Stimulated activated CD4-positive, alpha-beta T cell treated with anti-CD3 and anti-CD28 coated beads, Interleukin-4, amount 100 ng/mL, for 1 hour (primary cell): Measurements from ENCODE around the gene OLFML2B.

ENCODE experiments used
- DNase-seq: peaks from one replicate; pipeline ENCODE4 v3.0.0-alpha.2; 2020

OLFML2B gene

DNA sequence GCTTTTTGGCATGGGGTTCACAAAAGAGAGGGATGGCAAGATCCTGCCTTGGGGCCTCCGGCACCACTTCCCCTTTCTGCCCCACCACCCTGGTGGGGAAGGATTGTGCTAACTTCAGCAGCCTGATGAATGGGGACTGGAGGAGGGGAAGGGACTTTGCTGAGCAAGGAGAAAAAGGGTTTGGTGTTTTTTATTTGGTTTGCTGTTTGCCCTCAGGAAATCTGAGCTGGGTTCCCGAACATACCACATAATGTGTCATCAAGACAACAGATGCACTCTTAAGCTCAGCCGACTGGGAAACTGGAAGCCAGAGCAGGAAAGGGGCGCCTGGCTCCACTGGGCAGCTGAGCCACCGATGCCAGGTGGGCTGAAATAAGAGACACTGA lies 19.8 kb downstream of the OLFML2B start:
- no peak for DNase-seq

DNA sequence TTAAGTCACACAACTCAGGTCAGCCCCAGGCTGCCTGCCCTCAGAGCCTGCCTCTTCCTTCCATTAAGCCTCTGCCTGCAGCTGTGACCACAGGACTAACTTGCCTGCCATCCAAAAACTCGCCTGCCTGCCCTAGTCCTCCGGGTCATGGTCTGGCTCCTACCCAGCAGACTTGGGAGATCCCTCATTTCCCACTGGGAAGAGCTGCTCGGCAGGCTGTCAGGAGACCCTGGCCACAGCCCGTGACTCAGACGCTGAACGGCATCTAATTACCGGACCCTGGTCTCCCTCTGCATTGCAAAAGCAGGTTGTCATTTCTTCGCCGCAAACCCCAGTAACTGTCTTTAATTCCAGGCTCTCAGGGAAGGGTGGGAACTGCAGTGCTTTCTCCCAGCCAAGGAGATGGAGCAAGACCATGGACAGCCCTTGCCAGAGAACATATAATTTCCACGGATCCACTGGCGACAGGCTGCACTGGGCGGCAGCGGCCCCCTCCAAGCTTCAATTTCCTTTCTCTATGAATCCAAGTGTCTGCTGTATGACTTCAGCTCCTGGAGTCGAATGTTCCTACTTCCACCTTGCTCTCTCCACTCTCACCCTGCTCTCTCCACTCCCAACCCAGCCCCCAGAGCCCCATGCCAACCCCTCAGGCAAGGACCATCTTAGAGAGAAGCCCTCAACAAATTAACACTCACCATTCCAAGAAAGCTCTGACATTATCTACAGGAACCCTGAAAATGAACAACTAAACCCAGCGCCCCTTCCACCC lies 20.4 kb downstream of the OLFML2B start:
- no peak for DNase-seq

- no peak for DNase-seq
Observed at GRCh38 chr1:162000053-162000420, 23.6 kb downstream of the OLFML2B start.

GRCh38 chr1:161999301-162000052 lies 24.2 kb downstream of the OLFML2B start:
- DNase-seq, result no peak

DNA sequence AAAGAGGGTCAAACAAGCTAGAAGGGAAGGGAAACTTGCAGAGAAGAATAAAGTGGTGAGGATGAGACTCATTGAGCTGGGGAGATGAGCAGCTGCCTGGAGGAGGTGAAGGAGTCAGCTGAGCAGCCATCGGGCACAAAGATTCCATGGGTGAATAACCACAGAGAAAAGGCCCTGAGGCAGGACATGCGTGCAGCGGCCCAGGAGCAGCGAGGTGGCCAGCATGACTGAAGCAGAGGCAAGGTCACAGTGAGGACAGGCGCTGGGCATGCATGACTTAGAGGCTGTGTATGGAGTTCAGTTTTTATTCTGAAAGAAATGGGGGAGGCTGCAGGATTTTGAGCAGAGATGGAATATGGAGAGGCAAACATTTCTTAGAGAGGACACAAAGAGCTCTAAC lies 24.9 kb downstream of the OLFML2B start:
- no peak for DNase-seq

DNA sequence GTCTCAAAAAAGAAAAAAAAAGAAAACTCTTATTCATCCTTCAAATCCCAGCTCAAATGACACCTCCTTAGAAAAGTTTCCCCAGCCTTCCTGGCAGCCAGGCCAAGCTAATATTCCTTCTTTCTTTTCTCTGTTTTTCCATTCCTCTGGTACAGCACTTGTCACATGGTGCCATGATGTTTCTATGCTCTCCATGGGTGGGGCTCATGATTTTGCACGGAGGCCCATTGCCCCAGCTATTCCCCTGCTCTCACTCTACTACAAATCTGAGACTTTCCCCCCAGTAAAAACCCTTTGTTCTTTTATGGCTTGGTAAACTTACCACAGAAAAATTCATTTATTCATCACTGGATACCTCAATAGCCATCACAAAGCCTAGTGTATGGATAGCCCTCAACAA lies 26.5 kb downstream of the OLFML2B start:
- no peak for DNase-seq

DNA sequence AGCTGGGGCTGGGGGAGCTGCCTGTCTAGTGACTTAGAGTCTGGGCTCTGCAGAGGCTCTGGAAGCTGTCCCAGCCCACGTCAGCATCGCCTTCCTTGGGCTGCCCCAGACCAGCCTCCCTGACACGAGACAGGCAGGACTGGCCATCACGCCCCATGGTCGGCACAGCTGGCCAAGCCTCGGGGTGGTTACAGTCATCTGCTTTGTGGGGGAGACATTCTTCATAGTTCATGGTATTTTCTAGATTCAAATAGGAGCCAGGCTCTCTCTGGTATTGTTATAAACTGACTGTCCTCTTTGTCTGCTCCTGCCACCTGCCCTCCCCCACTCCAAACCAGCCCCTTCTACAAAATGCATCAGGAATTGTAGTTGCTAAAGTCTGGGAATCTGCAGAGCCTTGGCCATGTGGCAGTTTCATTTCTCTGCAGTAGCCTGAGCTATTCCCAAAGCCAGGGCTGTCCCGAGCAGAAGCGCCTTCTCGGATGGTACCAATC lies 29.4 kb downstream of the OLFML2B start:
- no peak for DNase-seq

- no peak for DNase-seq
Observed at GRCh38 chr1:161993576-161993975, 30.1 kb downstream of the OLFML2B start.

GRCh38 chr1:161989786-161990185 lies 33.9 kb downstream of the OLFML2B start:
- DNase-seq, result no peak

DNA sequence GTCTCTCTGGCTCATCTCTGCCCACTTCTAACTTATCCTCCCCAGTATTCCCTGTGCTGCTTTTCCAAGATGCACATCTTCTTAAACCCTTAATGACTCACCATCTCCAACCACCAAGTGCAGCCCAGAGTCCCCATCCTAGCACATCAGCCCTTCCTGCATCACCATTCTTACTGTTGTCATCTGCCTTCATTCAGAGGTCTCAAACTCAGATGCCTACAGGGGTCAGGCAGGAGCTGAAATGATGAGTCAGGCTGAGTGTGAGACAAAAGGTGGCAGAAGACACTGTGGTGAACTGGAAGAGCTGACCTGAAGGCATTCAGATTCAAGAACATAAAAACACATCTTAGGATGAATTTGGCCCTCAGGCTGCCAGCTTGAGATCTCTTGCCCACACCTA lies 34.6 kb downstream of the OLFML2B start:
- no peak for DNase-seq

- no peak for DNase-seq
Observed at GRCh38 chr1:161988413-161988812, 35.3 kb downstream of the OLFML2B start.

DNA sequence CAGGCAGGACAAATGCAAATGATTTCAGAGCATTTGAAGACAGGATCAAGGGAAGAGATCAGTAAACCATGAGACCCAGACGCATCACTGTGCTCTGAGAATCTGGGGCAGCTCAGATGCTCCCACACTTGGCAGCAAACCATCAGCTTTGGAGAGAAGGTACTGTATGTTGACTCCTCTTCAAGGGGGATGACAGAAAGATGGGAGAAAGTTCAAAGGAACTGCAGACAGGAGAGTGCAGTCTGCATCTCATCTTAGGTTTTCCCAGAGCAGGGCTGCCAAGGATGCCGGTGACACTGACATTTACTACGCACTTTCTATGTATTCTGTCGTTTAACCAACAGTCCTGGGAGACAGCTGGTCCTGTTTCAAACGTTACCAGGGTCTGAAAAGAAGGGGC lies 35.8 kb downstream of the OLFML2B start:
- DNase-seq, result no peak

- DNase-seq, result no peak
Observed at GRCh38 chr1:161987303-161987702, 36.4 kb downstream of the OLFML2B start.

GRCh38 chr1:161986328-161986727 lies 37.3 kb downstream of the OLFML2B start:
- no peak for DNase-seq

GRCh38 chr1:161985301-161985822 lies 38.3 kb downstream of the OLFML2B start:
- no peak for DNase-seq

- DNase-seq, result no peak
Observed at GRCh38 chr1:161983725-161984124, 39.9 kb downstream of the OLFML2B start.

DNA sequence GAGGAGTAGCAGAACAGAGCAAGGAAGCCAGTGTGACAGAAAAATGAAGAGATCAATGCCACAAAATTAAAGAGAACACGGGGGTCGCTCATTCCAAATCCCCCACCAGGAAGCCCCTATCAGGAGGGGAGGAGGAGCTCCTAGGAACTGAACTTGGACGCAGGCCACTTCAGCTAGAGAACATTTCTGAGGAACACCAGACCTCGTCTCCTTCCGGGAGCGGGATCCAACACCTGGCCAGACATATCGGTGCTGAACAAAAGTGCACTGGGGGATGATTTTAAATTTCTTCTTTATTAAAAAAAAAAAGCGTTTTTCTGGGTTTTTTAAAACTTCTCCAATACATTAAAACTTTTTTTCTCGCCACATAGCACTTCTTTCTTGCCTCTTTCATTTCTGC lies 40.8 kb downstream of the OLFML2B start:
- DNase-seq, result no peak

- DNase-seq, result no peak
Observed at GRCh38 chr1:161982507-161982895, 41.2 kb downstream of the OLFML2B start.

DNA sequence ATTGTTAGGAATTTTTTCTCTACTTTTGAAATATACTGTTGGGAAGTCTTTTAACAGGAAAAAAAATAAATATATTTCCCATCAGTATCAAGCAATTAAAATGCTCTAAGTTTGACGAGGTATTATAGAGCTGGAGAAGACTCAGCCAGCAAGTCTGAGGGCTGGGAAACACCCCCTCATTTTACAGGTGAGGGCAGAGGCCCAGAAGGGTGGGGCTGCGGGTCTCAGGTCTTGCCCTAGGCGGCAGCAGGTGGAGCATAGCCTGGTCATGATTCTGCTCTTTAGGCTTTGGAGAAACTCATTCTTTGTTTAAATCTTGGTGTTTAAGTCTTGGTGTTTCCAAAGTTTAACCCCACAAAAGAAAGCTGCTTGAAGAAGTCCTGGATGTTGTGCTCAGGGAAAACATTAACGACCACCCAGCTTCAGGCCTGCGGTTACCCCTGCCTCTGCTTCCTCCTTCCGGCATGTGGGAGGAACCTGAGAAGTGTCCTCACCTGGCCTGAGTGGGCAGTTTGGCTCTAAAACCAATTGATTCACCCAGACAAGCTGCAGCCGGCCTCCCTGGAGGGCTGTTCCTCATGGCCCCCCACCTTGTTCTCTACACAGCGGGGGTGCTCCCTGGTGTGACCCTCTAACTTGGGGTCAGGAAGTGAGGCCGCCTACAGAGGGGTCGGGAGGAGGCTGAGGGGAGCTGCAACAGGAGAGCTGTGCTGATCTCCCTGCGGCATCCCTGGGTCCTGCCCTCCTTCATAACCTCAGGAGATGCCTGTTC lies 41.7 kb downstream of the OLFML2B start:
- DNase-seq, result no peak

GRCh38 chr1:161981126-161981525 lies 42.5 kb downstream of the OLFML2B start:
- no peak for DNase-seq

DNA sequence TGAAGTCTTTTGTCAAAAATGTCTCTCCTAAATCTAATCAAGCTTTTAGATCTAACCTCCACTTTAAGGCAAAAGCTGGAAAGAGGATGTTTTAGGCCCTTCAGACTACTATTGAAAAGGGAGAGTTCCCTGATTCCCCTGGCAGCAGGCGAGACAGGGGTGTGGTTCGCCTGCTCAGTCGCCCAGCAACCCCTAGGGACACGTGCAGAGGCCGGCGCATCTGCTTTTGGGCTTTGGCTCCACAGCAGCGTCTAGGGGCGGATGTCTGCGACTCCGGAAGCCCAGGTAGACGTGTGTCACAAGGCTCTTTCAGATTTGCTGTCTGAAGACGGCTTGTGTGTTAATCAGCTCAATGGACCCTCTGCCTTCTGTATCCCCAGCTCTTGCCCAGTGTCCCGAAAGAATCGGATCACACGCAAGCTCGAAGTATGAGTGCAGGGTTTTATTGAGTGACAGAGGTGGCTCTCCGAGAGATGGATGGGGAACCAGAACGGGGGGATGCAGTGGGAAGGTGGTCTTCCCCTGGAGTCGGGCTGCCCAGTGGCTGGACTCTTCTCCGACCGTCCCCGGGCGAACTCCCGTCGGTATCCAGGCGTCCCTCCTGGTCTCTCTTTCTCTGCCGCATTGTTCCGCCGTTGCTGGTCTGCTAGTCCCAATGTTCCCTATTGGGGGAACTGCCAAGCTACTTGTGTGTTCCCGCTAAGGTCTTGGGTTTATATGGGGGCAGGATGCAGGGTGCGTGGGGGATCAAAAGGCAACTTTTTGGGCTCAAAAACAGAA lies 45.5 kb downstream of the OLFML2B start:
- DNase-seq, result no peak
